PC-3 (cell line): Measurements from ENCODE around the gene MIPOL1. TPM values are rescaled to one million over a fixed set of nuclear protein-coding genes. Genes with fewer than 3 reads are reported as not detected.

Experiments used
- ATAC-seq: fragments of 200-7000 bp; cut with Tn5 transposase; 2 replicates; pipeline ENCODE4 v1.9.1; 2020; ENCODE audit warnings: mild to moderate bottlenecking, moderate library complexity
- BruUV-seq: library from RNA; stranded (reverse); fragments of 400-500 nt; replicated peaks from 2 replicates; lab custom pipeline; 2021; lab: Mats Ljungman, UMichigan
- CTCF ChIA-PET: fragments of 300-600 bp; sonication (Branson Sonifier 250); formaldehyde crosslinking; loops from one replicate; lab custom pipeline; 2022; ENCODE audit warnings: antibody characterized with exemption; lab: Charles Lee
- POLR2A ChIA-PET: fragments of 300-600 bp; sonication (Branson Sonifier 250); formaldehyde crosslinking; loops from one replicate; lab custom pipeline; 2022; ENCODE audit warnings: antibody characterized with exemption; ENCODE audit not compliant: unreplicated experiment; lab: Charles Lee
- DNase-seq: peaks from one replicate; pipeline ENCODE4 v3.0.0-alpha.2; 2015
- H2AFZ ChIP-seq: fragments of 300-600 bp; sonication (generic); 2 replicates; pipeline ENCODE4 v1.6.0; 2016; ENCODE audit warnings: antibody characterized with exemption, low read length
- H3F3A ChIP-seq: fragments of 300-600 bp; sonication (generic); one replicate; pipeline ENCODE4 v1.6.0; 2017; ENCODE audit warnings: antibody characterized with exemption, low read length, control low read depth, mild to moderate bottlenecking; ENCODE audit not compliant: unreplicated experiment
- H3K27ac ChIP-seq: fragments of 300-600 bp; sonication (generic); 2 replicates; pipeline ENCODE4 v1.5.1; 2016; ENCODE audit warnings: mild to moderate bottlenecking, low read length
- H3K27me3 ChIP-seq: fragments of 300-600 bp; sonication (generic); 2 replicates; pipeline ENCODE4 v1.6.1; 2016; ENCODE audit warnings: low read length, mixed read lengths
- H3K36me3 ChIP-seq: fragments of 300-600 bp; sonication (generic); 2 replicates; pipeline ENCODE4 v1.6.1; 2016; ENCODE audit warnings: low read depth, mixed run types, low read length, mixed read lengths
- H3K4me1 ChIP-seq: fragments of 300-600 bp; sonication (generic); 2 replicates; pipeline ENCODE4 v1.5.1; 2016; ENCODE audit warnings: low read length; ENCODE audit not compliant: insufficient read depth
- H3K4me2 ChIP-seq: fragments of 300-600 bp; sonication (generic); 2 replicates; pipeline ENCODE4 v1.6.0; 2016; ENCODE audit warnings: low read length
- H3K4me3 ChIP-seq: fragments of 300-600 bp; sonication (generic); 2 replicates; pipeline ENCODE4 v1.5.1; 2016; ENCODE audit warnings: mild to moderate bottlenecking, low read length, mixed read lengths
- H3K79me2 ChIP-seq: fragments of 300-600 bp; sonication (generic); 2 replicates; pipeline ENCODE4 v1.6.1; 2017; ENCODE audit warnings: low read length, mixed read lengths
- H3K9ac ChIP-seq: fragments of 300-600 bp; sonication (generic); 2 replicates; pipeline ENCODE4 v1.6.0; 2016; ENCODE audit warnings: mild to moderate bottlenecking, low read length
- H3K9me2 ChIP-seq: fragments of 300-600 bp; sonication (generic); replicated peaks from 2 replicates; pipeline ENCODE4 v1.6.1; 2016; ENCODE audit warnings: mixed run types, low read length, mixed read lengths
- H3K9me3 ChIP-seq: fragments of 300-600 bp; sonication (generic); 2 replicates; pipeline ENCODE4 v1.6.1; 2016; ENCODE audit warnings: low read length, mixed read lengths
- H4K20me1 ChIP-seq: fragments of 300-600 bp; sonication (generic); 2 replicates; pipeline ENCODE4 v1.6.1; 2016; ENCODE audit warnings: low read length, mixed read lengths
- CTCF ChIP-seq: fragments of 300-600 bp; sonication (generic); conservative IDR thresholded peaks from 2 replicates; pipeline ENCODE4 v1.5.1; 2017; ENCODE audit warnings: antibody characterized with exemption, low read depth, mild to moderate bottlenecking, low read length
- EZH2 ChIP-seq: fragments of 300-600 bp; sonication (generic); IDR thresholded peaks from one replicate; pipeline ENCODE4 v1.6.1; 2017; ENCODE audit warnings: antibody characterized with exemption, mild to moderate bottlenecking, low read length; ENCODE audit not compliant: unreplicated experiment
- EZH2phosphoT487 ChIP-seq: fragments of 300-600 bp; sonication (generic); IDR thresholded peaks from 2 replicates; pipeline ENCODE4 v1.6.1; 2018; ENCODE audit warnings: mild to moderate bottlenecking, antibody characterized with exemption, low read length, borderline replicate concordance
- intact Hi-C: fragments of 100-400 bp; cut with micrococcal nuclease; formaldehyde crosslinking; loops from 2 replicates; pipeline ENCODE4 v1.9.0; 2023
- total RNA-seq: library from RNA; depleted of rRNA; stranded (reverse); fragments of >200 nt; gene quantifications from 2 replicates; pipeline ENCODE4 v1.2.3, GENCODE V29; 2014

Gene MIPOL1
- total RNA-seq, 1 experiment from 2014 or later, result 22.5 TPM

DNA sequence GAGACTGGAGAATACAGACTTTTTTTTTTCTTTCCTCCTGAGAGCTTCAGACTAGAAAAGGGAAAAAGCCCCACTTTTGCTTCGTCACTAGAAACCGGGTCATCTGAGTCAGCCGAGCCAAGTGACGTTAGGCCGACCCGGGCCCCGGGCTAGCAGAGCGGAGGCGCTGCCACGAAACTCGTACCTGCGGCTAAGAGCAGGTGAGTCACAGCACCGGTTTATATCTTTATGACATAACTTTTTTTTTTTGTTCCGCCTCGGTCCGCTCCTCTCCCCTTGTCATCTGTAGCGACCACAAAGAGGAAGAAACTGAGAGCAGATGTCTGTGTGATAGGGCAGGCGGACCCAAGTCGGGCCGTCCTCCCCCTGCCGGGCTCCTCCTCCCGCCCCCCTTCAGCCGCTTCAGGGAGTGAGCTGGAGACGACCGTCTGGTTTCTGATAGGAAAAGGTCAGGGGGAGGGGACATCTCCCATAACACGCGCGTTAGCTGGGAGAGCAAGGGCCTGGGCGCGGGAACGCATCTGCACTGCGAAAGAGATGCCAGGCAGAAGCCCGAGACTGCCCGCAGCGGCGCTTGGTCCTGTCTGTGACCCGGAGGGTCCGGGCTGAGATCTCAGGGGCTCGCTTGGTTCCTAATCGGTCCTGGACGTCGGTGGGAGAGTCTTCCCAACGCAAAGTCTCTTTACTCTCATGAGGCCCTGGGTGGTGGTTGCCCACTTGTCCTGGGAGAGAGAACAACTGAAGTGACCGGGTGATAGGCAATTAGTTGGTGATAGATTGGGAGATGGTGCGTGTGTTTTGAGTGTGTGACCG is 398.3 kb downstream of the MIPOL1 start:
- 0 out of 2 replicates have a peak overlapping the region, but pooled peaks have one; percentile 22 for H2AFZ ChIP-seq
- ChIA-PET POLR2A (interaction anchor here (0.5 to 1.7 kb wide), 5 partner anchors 11 to 299 kb away, joined by 3 to 42 read pairs (median 5); no protein-coding TSS in a partner anchor), CTCF (interaction anchor here (0.7 kb wide), 1 partner anchor 84 kb away, joined by 4 read pairs; no protein-coding TSS in a partner anchor)
- ATAC-seq (peak; percentile 34), DNase-seq (peak; percentile 98)
- H3K27ac ChIP-seq, result peak overlapping the region; percentile 99
- peaks cover 87% of the 10 kb centered on the region for H3K79me2 ChIP-seq
- TF ChIP-seq EZH2phosphoT487 (peak; percentile 66), CTCF (no peak), EZH2 (no peak)
- no peaks in the 10 kb centered on the region for H3K9me3 ChIP-seq
- H3K27me3 ChIP-seq, result no peaks in the 10 kb centered on the region
- no peaks in the 10 kb centered on the region for H3K9me2 ChIP-seq
- peak overlapping the region; percentile 93 for H3K4me3 ChIP-seq
- peaks cover 44% of the 10 kb centered on the region for H3K4me1 ChIP-seq
- peak overlapping the region; percentile 84 for H3K4me2 ChIP-seq
- H3K9ac ChIP-seq, result peak overlapping the region; percentile 99
- peaks cover 29% of the 10 kb centered on the region for H3K36me3 ChIP-seq
- BruUV-seq, result TSS peak; percentile 41
- intact Hi-C loops, result loop anchor here (1.0 to 2.0 kb wide), 2 partner anchors 45 to 231 kb away; no protein-coding TSS in a partner anchor
- H4K20me1 ChIP-seq, result peaks cover 18% of the 10 kb centered on the region
- H3F3A ChIP-seq, result no peaks in the 10 kb centered on the region

GRCh38 chr14:37596790-37597472 is 399.2 kb downstream of the MIPOL1 start:
- Histone ChIP-seq H3K9me3 (no peaks in the 10 kb centered on the region), H3K9ac (peak overlapping the region; percentile 99), H3K36me3 (peaks cover 22% of the 10 kb centered on the region), H3K79me2 (peaks cover 84% of the 10 kb centered on the region), H3K4me2 (peak overlapping the region; percentile 84), H3K9me2 (no peaks in the 10 kb centered on the region), H3K27ac (peak overlapping the region; percentile 99), H3F3A (no peaks in the 10 kb centered on the region), H3K27me3 (no peaks in the 10 kb centered on the region), H3K4me3 (peak overlapping the region; percentile 93), H2AFZ (no peak overlapping the region), H4K20me1 (peaks cover 15% of the 10 kb centered on the region), H3K4me1 (peaks cover 47% of the 10 kb centered on the region)
- peak; percentile 21 for DNase-seq
- BruUV-seq, result no TSS peak
- ChIA-PET POLR2A (interaction anchor here (0.7 to 1.1 kb wide), 5 partner anchors 10 to 340 kb away, joined by 3 to 7 read pairs (median 6); no protein-coding TSS in a partner anchor), CTCF (interaction anchor here (0.6 to 0.9 kb wide), 3 partner anchors 90 to 824 kb away, joined by 3 to 7 read pairs (median 3); no protein-coding TSS in a partner anchor)
- intact Hi-C loops, result loop anchor here (1.0 kb wide), 2 partner anchors 44 to 277 kb away; no protein-coding TSS in a partner anchor
- no peak for ATAC-seq
- TF ChIP-seq EZH2, result no peak
- no peak for TF ChIP-seq EZH2phosphoT487
- TF ChIP-seq CTCF, result no peak
